HG03060 (cell line): ENCODE data around the gene CSPG5.

Experiments used
- ATAC-seq: cut with Tn5 transposase; IDR thresholded peaks from one replicate; pipeline ENCODE4 v1.9.1; 2021; ENCODE audit warnings: low read depth, moderate number of reproducible peaks; ENCODE audit not compliant: unreplicated experiment

CSPG5 gene, protein sequence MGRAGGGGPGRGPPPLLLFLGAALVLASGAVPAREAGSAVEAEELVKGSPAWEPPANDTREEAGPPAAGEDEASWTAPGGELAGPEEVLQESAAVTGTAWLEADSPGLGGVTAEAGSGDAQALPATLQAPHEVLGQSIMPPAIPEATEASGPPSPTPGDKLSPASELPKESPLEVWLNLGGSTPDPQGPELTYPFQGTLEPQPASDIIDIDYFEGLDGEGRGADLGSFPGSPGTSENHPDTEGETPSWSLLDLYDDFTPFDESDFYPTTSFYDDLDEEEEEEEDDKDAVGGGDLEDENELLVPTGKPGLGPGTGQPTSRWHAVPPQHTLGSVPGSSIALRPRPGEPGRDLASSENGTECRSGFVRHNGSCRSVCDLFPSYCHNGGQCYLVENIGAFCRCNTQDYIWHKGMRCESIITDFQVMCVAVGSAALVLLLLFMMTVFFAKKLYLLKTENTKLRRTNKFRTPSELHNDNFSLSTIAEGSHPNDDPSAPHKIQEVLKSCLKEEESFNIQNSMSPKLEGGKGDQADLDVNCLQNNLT

DNA sequence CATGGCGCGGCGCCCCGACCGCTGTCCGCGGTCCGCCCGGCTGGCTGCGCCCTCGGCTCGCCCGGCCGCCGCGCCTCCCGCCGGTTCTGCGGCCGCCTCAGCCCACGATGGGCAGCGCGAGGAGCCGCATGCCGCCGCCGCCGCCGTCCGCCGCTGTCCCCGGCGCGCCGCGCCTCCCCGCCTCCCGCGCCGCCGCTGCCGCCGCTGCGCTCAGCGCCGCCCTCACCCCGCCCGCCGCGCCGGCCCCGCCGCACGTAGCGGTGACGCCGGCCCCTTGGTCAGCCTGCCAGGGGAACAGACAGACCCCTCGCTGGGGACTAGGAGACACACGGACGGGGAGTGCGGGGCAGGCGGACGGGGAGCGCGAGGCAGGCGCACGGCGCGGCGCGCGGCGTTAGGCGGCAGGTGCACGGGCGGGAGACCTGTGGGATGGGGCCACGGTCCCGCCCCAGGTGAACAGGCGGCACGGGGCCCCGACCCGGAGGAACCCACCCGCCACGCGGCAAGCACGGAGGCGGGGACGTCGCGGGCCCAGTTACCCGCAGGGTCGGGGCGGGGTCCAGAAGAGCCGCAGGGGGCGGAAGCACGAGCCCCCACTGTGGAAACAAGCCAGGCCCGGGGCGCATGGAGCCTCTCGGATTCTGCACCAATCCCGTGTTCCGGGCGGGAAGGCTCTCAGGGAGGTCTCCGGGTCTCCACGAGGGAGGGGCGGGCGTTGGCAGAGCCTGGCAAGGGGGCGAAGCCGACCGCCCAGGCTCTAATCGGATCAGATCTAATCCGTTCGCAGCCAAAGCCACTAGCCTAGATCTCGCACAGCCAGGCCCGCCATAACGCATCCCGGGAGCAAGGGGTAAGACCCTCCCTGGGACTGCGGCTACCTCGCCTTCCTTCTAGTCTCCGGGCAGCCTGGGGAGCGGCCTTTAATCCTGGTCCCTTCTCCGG lies at the start of gene CSPG5:
CSPG5 (minus strand) TSS at position 175 of the 942 bp plus-strand sequence; CDS start at position 3, 172 bp downstream.
- no peak for ATAC-seq

GRCh38 chr3:47628426-47628825 lies 49.8 kb upstream of the CSPG5 start:
- ATAC-seq, result no peak

GRCh38 chr3:47622671-47623461 lies 44.2 kb upstream of the CSPG5 start:
- ATAC-seq, result no peak

- ATAC-seq, result no peak
Observed at GRCh38 chr3:47617086-47618010, 38.7 kb upstream of the CSPG5 start.

- ATAC-seq, result no peak
Observed at GRCh38 chr3:47614788-47615187, 36.1 kb upstream of the CSPG5 start.

- ATAC-seq, result no peak
Observed at GRCh38 chr3:47613722-47614121, 35.1 kb upstream of the CSPG5 start.

DNA sequence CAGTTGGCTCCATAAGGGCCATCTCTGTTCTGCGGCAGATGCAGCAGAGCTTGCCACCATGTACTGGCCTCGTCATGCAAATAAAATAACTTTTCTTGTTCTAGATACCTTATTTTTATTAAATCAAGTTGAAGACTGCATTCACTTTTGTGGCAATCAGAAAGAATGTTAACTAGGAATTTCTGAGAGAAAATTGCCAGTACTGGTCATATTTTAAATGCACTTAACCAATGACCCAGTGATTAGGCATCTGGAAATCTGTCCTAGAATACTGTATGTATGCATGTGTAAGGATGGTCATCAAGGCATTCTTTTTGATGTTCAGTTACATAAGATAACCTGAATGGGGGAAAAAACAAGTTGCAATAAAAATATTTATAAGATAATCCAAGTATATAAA lies 34.2 kb upstream of the CSPG5 start:
- ATAC-seq, result no peak

GRCh38 chr3:47612178-47612577 lies 33.5 kb upstream of the CSPG5 start:
- no peak for ATAC-seq

DNA sequence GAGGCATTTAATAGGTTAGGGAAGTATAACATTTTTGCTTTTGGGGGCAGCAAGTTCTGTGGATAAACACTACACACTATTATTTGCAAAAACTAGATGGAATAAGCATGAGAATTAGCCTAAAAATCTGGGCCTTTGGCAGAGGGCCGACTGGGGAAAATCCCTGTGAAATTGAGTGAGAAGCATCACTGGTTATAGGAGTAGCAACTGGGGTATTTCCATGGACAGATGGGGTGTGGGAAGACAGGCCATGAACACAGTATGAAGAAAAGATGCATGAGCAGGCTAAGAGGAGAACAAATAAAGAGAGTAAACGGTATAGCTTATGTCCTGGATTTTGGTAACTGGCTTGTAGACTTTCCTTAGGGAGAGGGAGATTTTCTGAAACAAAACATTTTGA lies 32.9 kb upstream of the CSPG5 start:
- no peak for ATAC-seq

GRCh38 chr3:47610583-47610982 lies 31.9 kb upstream of the CSPG5 start:
- no peak for ATAC-seq

DNA sequence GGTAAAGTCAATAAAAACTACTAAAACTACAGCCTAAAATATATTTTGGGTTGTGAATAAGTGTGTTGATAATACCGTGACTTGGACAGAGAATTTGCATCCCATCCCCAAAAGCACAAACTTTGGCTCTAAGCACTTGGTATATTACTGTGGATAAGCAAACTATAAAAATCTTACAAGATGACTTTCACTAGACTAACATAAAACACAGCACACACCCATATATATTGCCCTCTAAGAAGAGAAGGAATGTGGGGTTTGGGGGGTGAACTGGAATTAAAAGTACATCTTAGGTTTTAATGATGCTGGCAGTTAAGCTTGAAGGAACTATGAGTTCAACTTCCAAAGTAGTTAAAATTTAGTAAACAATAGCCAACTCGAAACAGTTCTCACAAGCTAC lies 28.7 kb upstream of the CSPG5 start:
- ATAC-seq, result no peak

DNA sequence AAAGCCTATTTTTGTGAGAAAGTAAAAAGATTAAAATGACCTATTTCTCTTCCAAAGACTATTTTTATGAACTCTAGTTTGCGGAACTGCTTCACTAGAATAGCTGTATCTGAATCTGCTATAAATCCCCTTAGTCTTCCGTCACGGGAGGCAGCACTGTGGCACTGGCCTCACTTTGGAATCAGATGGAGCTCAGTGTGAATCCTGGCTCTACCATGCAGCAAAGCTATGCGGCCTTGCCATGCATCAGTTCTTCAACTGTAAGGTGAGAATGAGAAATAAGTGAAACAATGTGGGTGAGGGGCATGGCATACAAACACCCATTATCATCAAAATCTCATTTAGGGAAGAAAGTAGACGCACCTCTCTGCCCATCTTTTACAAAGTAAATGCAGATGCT lies 27.5 kb upstream of the CSPG5 start:
- no peak for ATAC-seq

- ATAC-seq, result no peak
Observed at GRCh38 chr3:47605652-47606051, 27.0 kb upstream of the CSPG5 start.

- no peak for ATAC-seq
Observed at GRCh38 chr3:47604145-47604544, 25.5 kb upstream of the CSPG5 start.

DNA sequence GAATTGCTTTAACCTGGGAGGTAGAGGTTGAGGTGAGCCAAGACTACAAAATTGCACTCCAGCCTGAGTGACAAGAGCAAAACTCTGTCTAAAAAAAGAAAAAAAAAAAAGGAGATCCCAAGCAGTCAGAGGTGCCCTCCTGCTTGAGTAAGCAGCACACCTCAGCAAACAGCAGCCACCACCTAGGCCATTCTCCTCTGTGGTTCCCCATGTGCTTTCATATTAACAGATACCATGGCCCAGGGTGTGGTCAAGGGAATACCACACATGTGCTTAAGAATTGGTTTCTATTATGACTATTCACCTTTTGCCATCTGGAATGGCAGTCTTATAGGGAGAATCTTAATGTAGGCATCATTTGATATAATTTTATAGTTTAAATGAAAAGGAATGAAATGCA lies 24.7 kb upstream of the CSPG5 start:
- ATAC-seq, result no peak

DNA sequence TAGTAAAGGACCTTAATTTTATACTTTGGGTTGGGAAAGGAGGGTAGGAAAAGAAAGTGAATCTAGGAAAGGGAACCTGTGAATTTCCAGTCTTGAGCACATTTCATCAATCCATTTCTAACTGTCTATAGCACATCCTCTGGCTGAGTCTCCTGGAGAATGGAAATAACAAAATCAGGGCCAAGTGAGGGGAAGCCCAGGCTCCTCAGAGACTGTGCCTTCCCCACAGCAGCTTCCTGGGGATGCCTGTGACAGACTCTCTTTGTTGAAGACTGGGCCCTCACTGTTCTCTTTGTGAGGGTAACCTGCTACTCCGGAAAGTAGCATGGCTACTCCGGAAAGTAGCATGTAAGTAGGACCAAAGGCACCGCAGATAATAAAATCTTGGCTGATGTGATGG lies 22.6 kb upstream of the CSPG5 start:
- no peak for ATAC-seq

GRCh38 chr3:47594792-47595191 lies 16.1 kb upstream of the CSPG5 start:
- no peak for ATAC-seq

DNA sequence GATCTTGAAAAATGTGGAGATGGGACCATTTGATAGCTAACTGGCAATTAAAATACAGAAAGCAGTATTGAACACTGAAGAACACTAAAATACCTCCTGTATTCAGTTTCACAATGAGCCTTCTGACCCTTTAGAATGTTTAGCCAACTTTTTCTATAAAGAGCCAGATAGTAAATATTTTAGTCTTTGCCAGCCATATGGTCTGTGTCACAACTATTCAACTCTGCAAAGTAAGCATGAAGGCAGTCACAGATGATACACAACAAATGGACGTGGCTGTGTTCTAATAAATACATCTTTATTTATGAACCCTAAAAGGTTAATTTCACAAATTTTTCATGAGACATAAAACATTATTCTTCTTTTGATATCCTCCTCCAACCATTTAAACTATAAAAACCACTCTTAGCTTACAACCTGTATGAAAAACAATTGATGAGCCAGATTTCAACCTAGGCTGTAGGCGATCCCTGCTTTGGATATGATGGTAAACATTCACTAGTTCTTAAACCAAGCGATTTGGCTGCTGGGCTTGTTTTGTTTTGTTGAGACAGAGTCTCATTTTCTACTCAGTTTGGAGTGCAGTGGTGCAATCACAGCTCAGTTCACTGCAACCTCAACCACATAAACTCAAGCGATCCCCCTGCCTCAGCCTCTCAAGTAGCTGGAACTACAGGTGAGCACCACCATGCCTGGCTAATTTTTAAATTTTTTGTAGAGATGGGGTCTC lies 13.6 kb upstream of the CSPG5 start:
- no peak for ATAC-seq

DNA sequence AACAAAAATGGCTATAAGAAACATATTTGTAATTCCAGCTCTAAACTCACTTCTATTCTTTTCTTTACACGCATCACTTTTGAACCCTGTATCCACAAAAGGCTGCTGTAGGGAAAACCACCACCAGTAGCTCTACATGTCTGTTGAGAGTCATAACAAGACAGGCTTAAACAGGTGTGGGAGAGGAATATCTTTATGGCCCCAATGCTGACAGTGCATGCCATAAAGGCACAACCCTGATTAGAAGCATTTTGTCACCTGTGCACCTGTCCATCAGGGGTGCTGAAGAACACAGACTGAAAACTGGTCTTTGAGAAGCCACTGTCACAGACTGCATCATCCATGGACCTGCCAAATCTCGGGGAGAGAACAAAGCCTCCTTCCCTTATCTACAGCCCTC lies 11.6 kb upstream of the CSPG5 start:
- no peak for ATAC-seq
